Tibial artery (tissue), 4 donors: Measurements from ENCODE around the gene ZBTB9.

ENCODE experiments used
- DNase-seq, 2 donors: peaks; one replicate each; pipeline ENCODE4 v3.0.0-alpha.2; 2019
- H3K27ac ChIP-seq, 2 donors: fragments of 200-600 bp; sonication (generic) in 1 of 2; 1 replicate in 1 of 2; 2 replicates in 1 of 2; pipeline ENCODE4 v1.5.1; 2018 to 2019; ENCODE audit warnings: mild to moderate bottlenecking in 1 of 2
- H3K27me3 ChIP-seq, 2 donors: fragments of 200-600 bp; sonication (generic) in 1 of 2; one replicate each; pipeline versions ENCODE4 v1.5.1 to v1.6.0; 2016 to 2019
- H3K36me3 ChIP-seq, 3 donors: fragments of 200-600 bp; sonication (generic) in 2 of 3; one replicate each; pipeline ENCODE4 v1.5.1; 2016 to 2019; ENCODE audit warnings: mild to moderate bottlenecking in 2 of 3
- H3K4me1 ChIP-seq, 4 donors: fragments of 200-600 bp; sonication (generic) in 2 of 4; 1 replicate in 3 of 4; 2 replicates in 1 of 4; pipeline ENCODE4 v1.5.1; 2016 to 2019
- H3K4me3 ChIP-seq, 2 donors: fragments of 200-600 bp; sonication (generic) in 1 of 2; 1 replicate in 1 of 2; 2 replicates in 1 of 2; pipeline ENCODE4 v1.5.1; 2018 to 2019; ENCODE audit warnings: mild to moderate bottlenecking in 2 of 2
- H3K9me3 ChIP-seq, 3 donors: fragments of 200-600 bp; sonication (generic) in 1 of 3; one replicate each; pipeline ENCODE4 v1.5.1; 2016 to 2019
- intact Hi-C: fragments of 100-400 bp; cut with DNase I; formaldehyde crosslinking; loops from one replicate; pipeline ENCODE4 v1.15.0; 2023; ENCODE audit warnings: low total_unique reads
- TF ChIP-seq, protein P1 (sequence below), 2 experiments: fragments of 200-600 bp in 1 of 2; fragments of 450-650 bp in 1 of 2; IDR thresholded peaks; one replicate each; pipeline ENCODE4 v1.5.1; 2017 to 2019; ENCODE audit warnings: antibody characterized with exemption in 2 of 2, mild to moderate bottlenecking in 1 of 2, moderate library complexity in 1 of 2

The ZBTB9 gene

DNA sequence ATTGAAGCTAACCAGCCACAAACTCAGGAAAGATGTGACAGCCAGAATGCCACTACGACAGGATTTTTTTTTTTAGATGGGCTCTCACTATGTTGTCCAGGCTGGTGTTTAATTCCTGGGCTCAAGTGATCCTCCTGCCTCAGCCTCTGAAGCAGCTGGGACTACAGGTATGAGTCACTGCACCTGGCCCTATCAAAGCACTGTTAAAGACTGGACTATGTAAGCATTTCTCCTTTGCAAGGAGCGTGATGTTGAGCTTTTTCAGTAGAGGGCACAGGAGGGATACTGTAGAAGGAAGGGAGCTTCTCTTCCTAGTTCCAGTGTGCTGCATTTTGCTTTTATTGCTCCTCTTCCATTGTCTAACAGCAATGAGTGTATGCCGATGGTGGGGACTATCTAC lies 35.8 kb downstream of the ZBTB9 start:
- no peaks in the 10 kb centered on the region for H3K36me3 ChIP-seq
- no peak overlapping the region for H3K4me3 ChIP-seq
- H3K27me3 ChIP-seq = peaks cover 0 to 19% of the 10 kb centered on the region in 2 donors
- H3K4me1 ChIP-seq = no peaks in the 10 kb centered on the region
- DNase-seq = no peak
- H3K9me3 ChIP-seq = no peaks in the 10 kb centered on the region
- TF ChIP-seq, protein P1, sequence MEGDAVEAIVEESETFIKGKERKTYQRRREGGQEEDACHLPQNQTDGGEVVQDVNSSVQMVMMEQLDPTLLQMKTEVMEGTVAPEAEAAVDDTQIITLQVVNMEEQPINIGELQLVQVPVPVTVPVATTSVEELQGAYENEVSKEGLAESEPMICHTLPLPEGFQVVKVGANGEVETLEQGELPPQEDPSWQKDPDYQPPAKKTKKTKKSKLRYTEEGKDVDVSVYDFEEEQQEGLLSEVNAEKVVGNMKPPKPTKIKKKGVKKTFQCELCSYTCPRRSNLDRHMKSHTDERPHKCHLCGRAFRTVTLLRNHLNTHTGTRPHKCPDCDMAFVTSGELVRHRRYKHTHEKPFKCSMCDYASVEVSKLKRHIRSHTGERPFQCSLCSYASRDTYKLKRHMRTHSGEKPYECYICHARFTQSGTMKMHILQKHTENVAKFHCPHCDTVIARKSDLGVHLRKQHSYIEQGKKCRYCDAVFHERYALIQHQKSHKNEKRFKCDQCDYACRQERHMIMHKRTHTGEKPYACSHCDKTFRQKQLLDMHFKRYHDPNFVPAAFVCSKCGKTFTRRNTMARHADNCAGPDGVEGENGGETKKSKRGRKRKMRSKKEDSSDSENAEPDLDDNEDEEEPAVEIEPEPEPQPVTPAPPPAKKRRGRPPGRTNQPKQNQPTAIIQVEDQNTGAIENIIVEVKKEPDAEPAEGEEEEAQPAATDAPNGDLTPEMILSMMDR (IDR thresholded peaks at IDR 0.05) = no peak
- intact Hi-C loops = no loop called here
- H3K27ac ChIP-seq = no peak overlapping the region

DNA sequence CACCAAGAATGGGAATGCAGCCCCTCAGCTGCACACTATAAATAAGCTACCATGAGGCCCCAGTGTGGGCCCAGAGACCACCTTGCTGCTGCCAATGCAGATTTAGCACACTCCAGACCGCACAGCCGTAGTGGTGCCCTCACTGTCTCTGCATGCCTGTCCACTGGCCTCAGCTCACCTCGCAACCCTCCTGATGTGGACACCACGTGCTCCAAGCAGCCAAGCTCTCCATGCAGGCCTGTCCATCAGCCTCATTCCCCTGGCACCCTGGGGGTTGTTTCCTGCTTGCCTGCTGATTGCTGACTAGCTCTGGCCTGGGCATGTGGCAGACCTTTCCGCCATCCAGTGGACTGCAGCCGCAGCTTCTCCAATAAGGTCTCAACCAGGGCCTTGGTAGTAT lies 36.2 kb downstream of the ZBTB9 start:
- Histone ChIP-seq H3K4me3 (no peak overlapping the region), H3K36me3 (no peaks in the 10 kb centered on the region), H3K9me3 (no peaks in the 10 kb centered on the region), H3K4me1 (no peaks in the 10 kb centered on the region), H3K27ac (no peak overlapping the region), H3K27me3 (peaks cover 0 to 19% of the 10 kb centered on the region in 2 donors)
- DNase-seq = no peak
- TF ChIP-seq, protein P1 (IDR thresholded peaks at IDR 0.05) = no peak
- intact Hi-C loops = no loop called here

DNA sequence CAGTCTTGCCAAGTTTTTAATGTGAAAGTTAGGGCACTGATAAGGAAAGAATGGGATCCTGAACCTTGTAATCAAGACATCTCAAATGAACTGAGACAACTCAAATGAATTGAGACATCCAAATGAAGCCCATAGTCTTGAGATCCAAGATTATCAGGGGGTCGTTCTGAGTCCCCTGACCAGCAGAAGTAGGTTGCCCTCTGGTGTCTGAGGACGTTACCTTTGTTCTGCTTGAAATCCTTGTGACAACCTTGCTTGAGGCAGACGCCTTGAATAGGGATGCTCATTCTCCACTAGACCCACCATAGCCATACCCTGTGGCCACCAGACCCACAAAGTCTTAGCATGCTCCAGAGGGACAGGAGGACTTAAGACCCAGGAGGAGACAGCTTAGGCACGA lies 37.7 kb downstream of the ZBTB9 start:
- no peak overlapping the region for H3K4me3 ChIP-seq
- no peak overlapping the region for H3K27ac ChIP-seq

DNA sequence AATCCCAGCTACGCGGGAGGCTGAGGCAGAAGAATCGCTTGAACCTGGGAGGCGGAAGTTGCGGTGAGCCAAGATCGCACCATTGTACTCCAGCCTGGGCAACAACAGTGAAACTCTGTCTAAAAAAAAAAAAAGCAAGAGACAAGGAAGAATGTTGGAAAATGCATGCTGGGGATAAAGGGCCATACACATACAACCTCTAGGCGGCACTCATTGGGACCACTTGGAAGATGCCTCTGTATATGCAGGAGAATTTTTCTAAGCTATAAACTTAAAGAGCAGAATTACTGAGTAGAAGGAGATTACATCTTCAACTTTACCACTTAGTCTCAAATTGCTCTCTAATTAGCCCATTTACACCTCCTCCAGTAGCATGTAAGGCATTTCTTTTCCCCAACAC lies 42.8 kb downstream of the ZBTB9 start:
- TF ChIP-seq, protein P1 (IDR thresholded peaks at IDR 0.05) = no peak
- H3K27me3 ChIP-seq = peaks cover 0 to 10% of the 10 kb centered on the region in 2 donors
- no peak overlapping the region for H3K27ac ChIP-seq
- DNase-seq = no peak
- H3K4me1 ChIP-seq = no peaks in the 10 kb centered on the region
- H3K4me3 ChIP-seq = no peak overlapping the region
- no peaks in the 10 kb centered on the region for H3K36me3 ChIP-seq
- H3K9me3 ChIP-seq = no peaks in the 10 kb centered on the region
- intact Hi-C loops = no loop called here

More for the DNA sequence above, 37.7 kb downstream of the ZBTB9 start:
- H3K27me3 ChIP-seq = peaks cover 0 to 15% of the 10 kb centered on the region in 2 donors
- H3K9me3 ChIP-seq = no peaks in the 10 kb centered on the region
- intact Hi-C loops = no loop called here
- H3K36me3 ChIP-seq = no peaks in the 10 kb centered on the region
- no peak for DNase-seq
- TF ChIP-seq, protein P1 (IDR thresholded peaks at IDR 0.05) = no peak
- H3K4me1 ChIP-seq = no peaks in the 10 kb centered on the region

DNA sequence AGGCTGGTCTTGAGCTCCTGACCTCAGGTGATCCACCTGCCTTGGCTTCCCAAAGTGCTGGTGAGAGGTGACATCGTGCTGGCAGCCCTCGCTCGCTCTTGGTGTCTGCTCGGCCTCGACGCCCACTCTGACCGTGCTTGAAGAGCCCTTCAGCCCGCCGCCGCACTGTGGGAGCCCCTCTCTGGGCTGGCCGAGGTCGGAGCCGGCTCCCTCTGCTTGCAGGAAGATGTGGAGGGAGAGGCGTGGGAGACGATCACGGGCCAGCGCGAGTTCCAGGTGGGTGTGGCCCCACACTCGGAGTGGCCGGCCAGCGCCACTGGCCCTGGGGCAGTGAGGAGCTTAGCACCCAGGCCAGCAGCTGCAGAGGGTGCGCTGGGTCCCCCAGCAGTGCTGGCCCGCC lies 48.1 kb downstream of the ZBTB9 start:
- intact Hi-C loops = no loop called here
- Histone ChIP-seq H3K4me3 (no peak overlapping the region), H3K36me3 (no peaks in the 10 kb centered on the region), H3K27me3 (peaks cover 0 to 15% of the 10 kb centered on the region in 2 donors), H3K9me3 (no peaks in the 10 kb centered on the region), H3K27ac (no peak overlapping the region), H3K4me1 (no peaks in the 10 kb centered on the region)
- TF ChIP-seq, protein P1 (IDR thresholded peaks at IDR 0.05) = no peak
- no peak for DNase-seq

DNA sequence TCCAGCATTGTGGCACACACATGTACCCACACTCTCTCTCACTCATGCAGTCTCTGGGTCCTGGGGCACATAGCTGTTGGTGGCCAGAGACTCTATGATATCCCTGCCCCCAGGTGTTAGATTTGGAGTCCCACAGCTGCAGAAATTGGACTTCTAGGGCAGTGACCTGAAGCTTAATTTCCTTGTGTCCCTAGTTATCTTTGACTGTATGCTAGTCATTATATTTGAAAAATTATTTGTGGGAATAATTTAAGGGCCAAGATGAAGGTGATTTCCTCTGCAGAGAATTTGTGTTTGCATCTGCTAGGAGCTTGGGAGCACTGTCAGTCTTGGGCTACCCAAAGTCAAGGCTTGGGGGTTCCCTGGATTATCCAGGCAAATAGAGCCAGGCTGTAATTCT lies 50.1 kb downstream of the ZBTB9 start:
- intact Hi-C loops = no loop called here
- TF ChIP-seq, protein P1 (IDR thresholded peaks at IDR 0.05) = no peak

More for the DNA sequence above, 50.1 kb downstream of the ZBTB9 start:
- Histone ChIP-seq H3K9me3 (no peaks in the 10 kb centered on the region), H3K4me3 (no peak overlapping the region), H3K27ac (no peak overlapping the region), H3K27me3 (peaks cover 0 to 6% of the 10 kb centered on the region in 2 donors), H3K4me1 (peaks cover 0 to 5% (median 0%) of the 10 kb centered on the region in 4 donors), H3K36me3 (no peaks in the 10 kb centered on the region)
- DNase-seq = no peak
